Naive thymus-derived CD4-positive, alpha-beta T cell (primary cell): ENCODE data around the gene SEPTIN14. TPM values are rescaled to one million over a fixed set of nuclear protein-coding genes. Genes with fewer than 3 reads are reported as not detected.
"Not testable (repeated sequence)": the region's sequence is repeated elsewhere in the genome, so short reads cannot be mapped to it uniquely, and the experiment has no call there.

Experiments
- ATAC-seq: fragments of 150-1000 bp; cut with Tn5 transposase; 2 replicates; pipeline ENCODE4 v1.10.0; 2021; ENCODE audit warnings: mild to moderate bottlenecking, moderate library complexity
- CTCF ChIA-PET: fragments of 350-600 bp; sonication (Branson Sonifier 250); formaldehyde crosslinking; loops from one replicate; lab custom pipeline; 2021; ENCODE audit warnings: antibody characterized with exemption; lab: Charles Lee
- POLR2A ChIA-PET: fragments of 350-600 bp; sonication (Branson Sonifier 250); formaldehyde crosslinking; loops from one replicate; lab custom pipeline; 2021; ENCODE audit warnings: antibody characterized with exemption, inconsistent platforms; lab: Charles Lee
- DNase-seq, 9 donors: peaks; one replicate each; pipeline versions ENCODE4 v3.0.0 to v3.0.0-alpha.2; 2020 to 2022; ENCODE audit warnings: mixed read lengths in 1 of 9
- H3K27ac ChIP-seq: one replicate; pipeline ENCODE4 v1.7.0; 2013; ENCODE audit warnings: mild to moderate bottlenecking, low read depth, low read length, moderate library complexity
- H3K27me3 ChIP-seq, 2 donors: one replicate each; pipeline ENCODE4 v1.7.0; 2013; ENCODE audit warnings: low read length in 2 of 2, mild to moderate bottlenecking in 2 of 2, moderate library complexity in 2 of 2; ENCODE audit not compliant: control insufficient read depth in 2 of 2, insufficient read depth in 2 of 2
- H3K36me3 ChIP-seq, 3 experiments: 1 replicate in 2 of 3; 2 replicates in 1 of 3; pipeline ENCODE4 v1.7.0; 2013; ENCODE audit warnings: low read length in 3 of 3, mild to moderate bottlenecking in 3 of 3, moderate library complexity in 1 of 3; ENCODE audit not compliant: insufficient read depth in 3 of 3, control insufficient read depth in 2 of 3
- H3K4me1 ChIP-seq, 2 donors: one replicate each; pipeline ENCODE4 v1.7.0; 2013; ENCODE audit warnings: low read length in 2 of 2, mild to moderate bottlenecking in 2 of 2, moderate library complexity in 1 of 2; ENCODE audit not compliant: control insufficient read depth in 2 of 2, insufficient read depth in 2 of 2
- H3K4me3 ChIP-seq: 2 replicates; pipeline ENCODE4 v1.7.0; 2013; ENCODE audit warnings: mild to moderate bottlenecking, low read length
- H3K9me3 ChIP-seq, 3 experiments: 1 replicate in 2 of 3; 2 replicates in 1 of 3; pipeline ENCODE4 v1.7.0; 2013; ENCODE audit warnings: low read length in 3 of 3; ENCODE audit not compliant: control insufficient read depth in 2 of 3
- H3K27ac Mint-ChIP-seq, 9 donors: one replicate each; pipeline ENCODE4 v1.8.0; 2020 to 2022; ENCODE audit warnings: mixed read lengths in 9 of 9, mild to moderate bottlenecking in 8 of 9, moderate library complexity in 5 of 9, inconsistent platforms in 2 of 9
- H3K27me3 Mint-ChIP-seq, 5 donors: one replicate each; pipeline ENCODE4 v1.8.0; 2021 to 2022; ENCODE audit warnings: mixed read lengths in 5 of 5, mild to moderate bottlenecking in 1 of 5
- H3K36me3 Mint-ChIP-seq, 5 donors: one replicate each; pipeline ENCODE4 v1.8.0; 2020 to 2022; ENCODE audit warnings: mixed read lengths in 5 of 5, mild to moderate bottlenecking in 3 of 5, inconsistent platforms in 1 of 5
- H3K4me1 Mint-ChIP-seq, 7 donors: one replicate each; pipeline ENCODE4 v1.8.0; 2020 to 2022; ENCODE audit warnings: mixed read lengths in 7 of 7, mild to moderate bottlenecking in 3 of 7, inconsistent platforms in 1 of 7
- H3K4me3 Mint-ChIP-seq, 10 donors: one replicate each; pipeline ENCODE4 v1.8.0; 2020 to 2022; ENCODE audit warnings: mild to moderate bottlenecking in 10 of 10, mixed read lengths in 10 of 10, moderate library complexity in 6 of 10, inconsistent platforms in 2 of 10
- H3K9me3 Mint-ChIP-seq, 11 donors: one replicate each; pipeline ENCODE4 v1.8.0; 2020 to 2022; ENCODE audit warnings: mixed read lengths in 11 of 11, mild to moderate bottlenecking in 4 of 11, inconsistent platforms in 1 of 11, moderate library complexity in 1 of 11
- intact Hi-C, 2 donors: fragments of 100-400 bp; cut with micrococcal nuclease; formaldehyde crosslinking; loops; one replicate each; pipeline ENCODE4 v1.15.1; 2023
- polyA plus RNA-seq, 2 donors: library from polyadenylated mRNA; unstranded; fragments of 300-500 nt; fragmentation: Illumina TruSeq; gene quantifications; one replicate each; pipeline ENCODE4 v1.2.3, GENCODE V29; 2021
- total RNA-seq, 6 experiments: library from RNA in 5 of 6; stranded (reverse) in 5 of 6; gene quantifications; 1 replicate in 5 of 6; 2 replicates in 1 of 6; pipeline ENCODE4 v1.2.3 and lab custom pipeline; 2021 to 2026

The SEPTIN14 gene
- total and polyA plus RNA-seq, 7 experiments from 2014 or later = not detected

- Histone ChIP-seq H3K9me3 (no peaks in the 10 kb centered on the region), H3K4me3 (no peak overlapping the region), H3K27me3 (no peaks in the 10 kb centered on the region), H3K27ac (no peak overlapping the region), H3K4me1 (no peaks in the 10 kb centered on the region), H3K36me3 (no peaks in the 10 kb centered on the region)
- intact Hi-C loops = no loop called here
- ATAC-seq (no peak), DNase-seq (no peak)
- H3K27ac Mint-ChIP-seq = peak overlapping the region in 1 of 9 donors; percentile 2
- peaks cover 0 to 12% (median 0%) of the 10 kb centered on the region in 5 donors for H3K36me3 Mint-ChIP-seq
- H3K4me3 Mint-ChIP-seq = no peak overlapping the region
- POLR2A ChIA-PET = no interaction called here
- H3K9me3 Mint-ChIP-seq = peaks cover 0 to 4% (median 0%) of the 10 kb centered on the region in 11 donors
- CTCF ChIA-PET = no interaction called here
- peaks cover 0 to 4% (median 0%) of the 10 kb centered on the region in 5 donors for H3K27me3 Mint-ChIP-seq
- H3K4me1 Mint-ChIP-seq = no peaks in the 10 kb centered on the region
These were observed 86.4 kb downstream of the SEPTIN14 start for GRCh38 chr7:55776196-55776595.

- peaks cover 0 to 3% (median 0%) of the 10 kb centered on the region in 7 donors for H3K4me1 Mint-ChIP-seq
- POLR2A ChIA-PET = no interaction called here
- no peak overlapping the region for H3K27ac Mint-ChIP-seq
- no peak overlapping the region for H3K4me3 ChIP-seq
- no peak for DNase-seq
- H3K36me3 Mint-ChIP-seq = peaks cover 0 to 12% (median 0%) of the 10 kb centered on the region in 5 donors
- H3K9me3 Mint-ChIP-seq = peaks cover 0 to 4% (median 0%) of the 10 kb centered on the region in 11 donors
- intact Hi-C loops = no loop called here
- no peak overlapping the region for H3K27ac ChIP-seq
- no peaks in the 10 kb centered on the region for H3K4me1 ChIP-seq
- CTCF ChIA-PET = no interaction called here
- no peaks in the 10 kb centered on the region for H3K36me3 ChIP-seq
- H3K27me3 Mint-ChIP-seq = peaks cover 0 to 4% (median 0%) of the 10 kb centered on the region in 5 donors
- H3K27me3 ChIP-seq = no peaks in the 10 kb centered on the region
- no peak overlapping the region for H3K4me3 Mint-ChIP-seq
- H3K9me3 ChIP-seq = no peaks in the 10 kb centered on the region
- no peak for ATAC-seq
These were observed 87.5 kb downstream of the SEPTIN14 start for GRCh38 chr7:55775051-55775420.

GRCh38 chr7:55774327-55775050 is 88.1 kb downstream of the SEPTIN14 start:
- CTCF ChIA-PET = no interaction called here
- Mint-ChIP-seq H3K27me3 (peaks cover 0 to 4% (median 0%) of the 10 kb centered on the region in 5 donors), H3K27ac (no peak overlapping the region), H3K36me3 (peaks cover 0 to 8% (median 0%) of the 10 kb centered on the region in 5 donors), H3K4me3 (no peak overlapping the region), H3K9me3 (peaks cover 0 to 4% (median 0%) of the 10 kb centered on the region in 11 donors), H3K4me1 (peaks cover 0 to 3% (median 0%) of the 10 kb centered on the region in 7 donors)
- Histone ChIP-seq H3K36me3 (no peaks in the 10 kb centered on the region), H3K27ac (no peak overlapping the region), H3K4me1 (no peaks in the 10 kb centered on the region), H3K4me3 (no peak overlapping the region), H3K9me3 (no peaks in the 10 kb centered on the region), H3K27me3 (no peaks in the 10 kb centered on the region)
- intact Hi-C loops = no loop called here
- no peak for ATAC-seq
- POLR2A ChIA-PET = no interaction called here
- DNase-seq = no peak

- ChIA-PET POLR2A (no interaction called here), CTCF (no interaction called here)
- no peak overlapping the region for H3K4me3 ChIP-seq
- ATAC-seq (no peak), DNase-seq (no peak)
- H3K36me3 ChIP-seq = no peaks in the 10 kb centered on the region
- Mint-ChIP-seq H3K27me3 (no peaks in the 10 kb centered on the region), H3K4me1 (peaks cover 0 to 3% (median 0%) of the 10 kb centered on the region in 7 donors), H3K4me3 (no peak overlapping the region), H3K9me3 (peaks cover 0 to 3% (median 0%) of the 10 kb centered on the region in 11 donors), H3K36me3 (peaks cover 0 to 5% (median 0%) of the 10 kb centered on the region in 5 donors), H3K27ac (no peak overlapping the region)
- intact Hi-C loops = no loop called here
- H3K27me3 ChIP-seq = no peaks in the 10 kb centered on the region
- no peaks in the 10 kb centered on the region for H3K9me3 ChIP-seq
- H3K4me1 ChIP-seq = no peaks in the 10 kb centered on the region
- H3K27ac ChIP-seq = no peak overlapping the region
These were observed 91.8 kb downstream of the SEPTIN14 start for GRCh38 chr7:55770778-55771177.

- ATAC-seq, H3K36me3 ChIP-seq, H3K4me3 ChIP-seq, H3K27me3 Mint-ChIP-seq, H3K4me1 Mint-ChIP-seq, intact Hi-C loops, H3K4me1 ChIP-seq, H3K27ac Mint-ChIP-seq, H3K27ac ChIP-seq, POLR2A ChIA-PET, CTCF ChIA-PET, H3K4me3 Mint-ChIP-seq, H3K27me3 ChIP-seq, H3K9me3 ChIP-seq, H3K9me3 Mint-ChIP-seq, H3K36me3 Mint-ChIP-seq, DNase-seq: not testable (repeated sequence)
These were observed 109.2 kb downstream of the SEPTIN14 start for GRCh38 chr7:55753274-55753862.

GRCh38 chr7:55744706-55745105 is 117.8 kb downstream of the SEPTIN14 start:
- ATAC-seq, H3K36me3 Mint-ChIP-seq, H3K4me1 Mint-ChIP-seq, DNase-seq, H3K36me3 ChIP-seq, POLR2A ChIA-PET, H3K9me3 ChIP-seq, CTCF ChIA-PET, H3K27me3 Mint-ChIP-seq, H3K4me3 Mint-ChIP-seq, H3K4me1 ChIP-seq, H3K9me3 Mint-ChIP-seq, H3K4me3 ChIP-seq, H3K27ac Mint-ChIP-seq, H3K27ac ChIP-seq, H3K27me3 ChIP-seq, intact Hi-C loops: not testable (repeated sequence)
